ACC112 (cell line): ENCODE data around the gene PROSER2.

ENCODE experiments used
- H2AFZ ChIP-seq: fragments of 200-600 bp; sonication (generic); one replicate; pipeline ENCODE4 v1.6.0; 2017; ENCODE audit warnings: antibody characterized with exemption, low read length; ENCODE audit not compliant: unreplicated experiment
- H3K27ac ChIP-seq: fragments of 200-600 bp; sonication (generic); 2 replicates; pipeline ENCODE4 v1.5.1; 2014; ENCODE audit warnings: low read depth, mild to moderate bottlenecking, antibody characterized with exemption, low read length, moderate library complexity
- H3K27me3 ChIP-seq: fragments of 200-600 bp; sonication (generic); 2 replicates; pipeline ENCODE4 v1.6.1; 2014; ENCODE audit warnings: mild to moderate bottlenecking, antibody characterized with exemption, low read length, moderate library complexity, mixed read lengths; ENCODE audit not compliant: insufficient read depth
- H3K36me3 ChIP-seq: fragments of 200-600 bp; sonication (generic); 2 replicates; pipeline ENCODE4 v1.6.1; 2016; ENCODE audit warnings: mild to moderate bottlenecking, antibody characterized with exemption, low read length, moderate library complexity, mixed read lengths; ENCODE audit not compliant: insufficient read depth
- H3K4me1 ChIP-seq: fragments of 200-600 bp; sonication (generic); one replicate; pipeline ENCODE4 v1.6.1; 2016; ENCODE audit warnings: low read length, mixed read lengths; ENCODE audit not compliant: insufficient read depth, unreplicated experiment, control insufficient read depth
- H3K4me3 ChIP-seq: fragments of 200-600 bp; sonication (generic); 2 replicates; pipeline ENCODE4 v1.5.1; 2014; ENCODE audit warnings: mild to moderate bottlenecking, low read depth, low read length
- H3K79me2 ChIP-seq: fragments of 200-600 bp; sonication (generic); one replicate; pipeline ENCODE4 v1.6.0; 2016; ENCODE audit warnings: low read length; ENCODE audit not compliant: control insufficient read depth, unreplicated experiment, insufficient read depth

Gene PROSER2, protein sequence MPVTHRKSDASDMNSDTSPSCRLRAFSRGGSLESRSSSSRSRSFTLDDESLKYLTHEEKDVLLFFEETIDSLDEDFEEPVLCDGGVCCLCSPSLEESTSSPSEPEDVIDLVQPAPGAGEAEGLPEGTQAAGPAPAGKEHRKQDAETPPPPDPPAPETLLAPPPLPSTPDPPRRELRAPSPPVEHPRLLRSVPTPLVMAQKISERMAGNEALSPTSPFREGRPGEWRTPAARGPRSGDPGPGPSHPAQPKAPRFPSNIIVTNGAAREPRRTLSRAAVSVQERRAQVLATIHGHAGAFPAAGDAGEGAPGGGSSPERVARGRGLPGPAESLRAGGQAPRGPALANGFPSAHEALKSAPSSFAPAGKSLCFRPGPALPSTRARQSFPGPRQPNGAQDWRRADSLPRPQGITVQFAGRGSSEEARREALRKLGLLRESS

DNA sequence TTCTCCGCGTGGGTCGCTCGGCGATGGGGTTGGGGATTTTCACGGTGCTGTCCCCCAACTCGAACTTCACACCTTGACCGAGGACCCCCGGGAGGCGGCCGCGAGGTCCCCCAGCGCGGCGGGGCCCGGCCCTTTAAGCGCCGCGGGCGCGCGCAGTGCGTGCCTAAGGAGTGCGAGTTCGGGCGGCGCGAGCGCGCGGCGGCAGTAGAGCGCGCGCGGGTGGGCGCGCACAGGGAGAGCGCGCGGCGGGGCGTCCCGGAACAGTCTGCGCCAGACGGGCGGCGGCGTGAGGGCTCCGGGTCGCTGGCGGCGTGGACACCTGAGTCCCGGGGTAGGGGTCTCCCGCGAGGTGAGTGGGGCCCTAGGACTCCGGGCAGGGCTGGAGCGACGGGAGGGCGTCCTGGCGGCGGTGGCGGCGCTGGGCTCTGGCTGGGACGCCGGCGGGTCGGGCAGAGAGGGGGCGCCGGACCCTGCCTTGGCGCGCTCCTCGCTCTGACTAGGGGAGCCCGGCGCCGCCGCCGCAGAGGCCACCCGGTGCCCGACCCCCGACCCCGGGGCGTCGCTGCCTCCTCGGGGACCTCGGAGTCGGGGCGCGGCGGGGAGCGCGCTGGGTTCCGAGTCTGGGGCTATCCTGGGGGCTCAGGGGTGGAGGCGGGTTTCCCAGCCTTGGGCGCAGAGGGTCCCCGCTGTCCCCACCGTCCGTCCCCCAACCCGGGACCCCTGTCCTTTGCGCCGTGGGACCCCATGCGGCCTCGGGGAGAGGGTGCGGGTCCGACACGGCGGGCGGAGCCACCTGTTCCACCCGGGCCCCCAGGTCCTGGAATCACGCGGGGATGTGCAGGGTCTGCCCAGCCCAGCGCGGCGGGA is at the start of gene PROSER2:
TSS of gene PROSER2 (plus strand) at position 235 of the 867 bp plus-strand sequence. CDS start 28,722 bp downstream, outside the sequence.
- peak within 1 kb of the TSS; percentile 86 for H3K4me3 ChIP-seq
- no peak within 1 kb of the TSS for H3K27ac ChIP-seq
- no peaks in the 10 kb centered on the region for H3K36me3 ChIP-seq
- peak within 1 kb of the TSS; percentile 90 for H2AFZ ChIP-seq
- H3K79me2 ChIP-seq = no peaks in the 10 kb centered on the region
- H3K4me1 ChIP-seq = peaks cover 10% of the 10 kb centered on the region
- H3K27me3 ChIP-seq = peaks cover 7% of the 10 kb centered on the region

DNA sequence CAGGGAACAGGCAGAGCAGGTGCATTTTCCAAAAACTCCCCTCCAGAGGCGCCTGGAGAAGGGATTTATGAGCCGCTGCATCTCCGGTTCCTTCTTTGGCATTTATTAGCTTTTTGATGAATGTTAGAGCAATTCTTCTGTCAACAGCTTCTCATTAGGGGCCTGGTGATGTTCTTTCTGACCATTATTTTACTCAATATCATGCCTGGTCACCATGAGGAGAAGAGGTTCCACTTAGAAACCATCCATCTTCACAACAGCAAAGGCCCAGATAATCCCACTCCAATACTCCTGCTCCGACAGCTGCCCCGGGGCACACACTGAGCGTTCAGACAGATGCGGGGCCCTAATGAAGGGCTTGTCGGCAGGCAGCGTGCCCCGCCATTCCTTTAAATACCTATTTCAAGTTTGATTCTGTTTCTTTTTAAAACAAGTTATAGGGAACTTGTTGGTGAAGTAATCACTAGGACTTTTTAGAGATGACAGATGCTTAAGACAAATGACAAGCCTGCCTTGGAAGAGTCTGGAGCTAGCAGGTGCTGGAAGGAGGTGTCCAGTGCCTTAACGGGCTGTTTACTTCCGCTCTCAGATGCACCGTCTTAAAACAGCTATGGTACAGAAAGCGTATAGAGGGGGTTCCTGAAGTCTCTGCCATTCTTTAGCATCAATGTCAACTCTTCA is 49.3 kb upstream of the PROSER2 start:
- no peaks in the 10 kb centered on the region for H3K36me3 ChIP-seq
- H3K4me3 ChIP-seq = no peak overlapping the region
- no peaks in the 10 kb centered on the region for H3K79me2 ChIP-seq
- H3K27ac ChIP-seq = no peak overlapping the region
- no peak overlapping the region for H2AFZ ChIP-seq
- peaks cover 37% of the 10 kb centered on the region for H3K27me3 ChIP-seq
- no peaks in the 10 kb centered on the region for H3K4me1 ChIP-seq

DNA sequence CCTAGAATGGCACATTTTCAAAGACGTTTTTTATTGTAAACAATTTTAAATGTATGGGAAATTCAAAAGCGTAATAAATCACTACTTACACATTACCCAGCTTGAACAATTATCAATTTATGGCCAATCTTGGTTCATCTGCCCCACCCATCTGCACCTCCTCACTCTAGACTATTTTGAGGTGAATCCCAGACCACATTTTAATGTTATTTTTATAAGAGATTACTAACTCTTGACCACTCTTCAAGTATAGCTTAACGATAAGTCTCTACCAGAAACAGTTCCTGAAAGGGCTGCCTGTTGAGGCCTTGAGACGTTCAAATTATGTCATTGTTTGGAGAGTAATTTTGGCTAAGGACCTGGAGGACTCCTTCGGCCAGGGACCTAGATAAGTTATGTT is 47.7 kb upstream of the PROSER2 start:
- no peaks in the 10 kb centered on the region for H3K79me2 ChIP-seq
- peaks cover 37% of the 10 kb centered on the region for H3K27me3 ChIP-seq
- no peak overlapping the region for H2AFZ ChIP-seq

DNA sequence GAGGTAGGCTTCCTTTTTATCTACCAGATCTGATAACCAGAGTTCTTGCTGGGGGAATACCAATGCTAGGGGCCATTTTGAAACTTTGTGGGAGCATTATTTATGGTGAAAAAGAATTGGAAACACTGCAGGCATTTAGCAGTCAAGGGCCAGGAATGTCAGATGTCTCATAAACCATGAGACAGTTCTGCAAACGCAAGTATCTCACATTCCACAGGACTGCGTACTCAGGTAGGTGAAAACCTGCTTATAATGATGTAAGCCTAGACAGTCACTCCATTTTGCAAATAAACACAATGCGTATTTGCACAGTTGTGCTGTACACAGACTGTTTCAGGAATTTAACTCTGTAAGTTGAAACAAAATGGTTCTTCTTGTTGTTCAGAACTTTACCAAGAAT is 47.1 kb upstream of the PROSER2 start:
- no peak overlapping the region for H3K4me3 ChIP-seq
- no peak overlapping the region for H2AFZ ChIP-seq
- H3K79me2 ChIP-seq = no peaks in the 10 kb centered on the region
- H3K4me1 ChIP-seq = no peaks in the 10 kb centered on the region
- H3K36me3 ChIP-seq = no peaks in the 10 kb centered on the region
- no peak overlapping the region for H3K27ac ChIP-seq
- peaks cover 37% of the 10 kb centered on the region for H3K27me3 ChIP-seq

More for the DNA sequence above, 47.7 kb upstream of the PROSER2 start:
- Histone ChIP-seq H3K4me3 (no peak overlapping the region), H3K4me1 (no peaks in the 10 kb centered on the region), H3K36me3 (no peaks in the 10 kb centered on the region), H3K27ac (no peak overlapping the region)

DNA sequence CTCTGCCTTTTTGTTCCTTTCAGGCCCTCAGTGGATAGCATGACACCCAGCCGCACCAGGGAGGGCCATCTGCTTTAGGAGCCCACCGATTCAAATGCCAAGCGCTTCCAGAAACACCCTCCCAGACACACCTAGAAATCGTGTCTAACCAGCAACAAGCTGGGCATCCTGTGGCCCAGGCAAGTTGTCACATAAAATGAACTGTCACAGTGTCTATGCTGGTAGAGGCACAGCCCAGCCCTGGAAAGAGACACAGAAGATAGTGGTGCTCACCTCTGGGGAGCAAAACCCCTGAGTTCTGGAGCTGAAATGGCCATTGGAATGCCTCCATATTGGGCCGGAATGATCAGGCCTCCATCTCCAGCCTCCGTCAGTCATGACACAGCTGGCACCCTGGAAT is 42.0 kb upstream of the PROSER2 start:
- H2AFZ ChIP-seq = no peak overlapping the region
- no peak overlapping the region for H3K27ac ChIP-seq
- H3K27me3 ChIP-seq = peaks cover 9% of the 10 kb centered on the region; the same call in 1 of the 2 replicates
- no peaks in the 10 kb centered on the region for H3K36me3 ChIP-seq
- H3K4me1 ChIP-seq = no peaks in the 10 kb centered on the region
- no peaks in the 10 kb centered on the region for H3K79me2 ChIP-seq
- H3K4me3 ChIP-seq = no peak overlapping the region

DNA sequence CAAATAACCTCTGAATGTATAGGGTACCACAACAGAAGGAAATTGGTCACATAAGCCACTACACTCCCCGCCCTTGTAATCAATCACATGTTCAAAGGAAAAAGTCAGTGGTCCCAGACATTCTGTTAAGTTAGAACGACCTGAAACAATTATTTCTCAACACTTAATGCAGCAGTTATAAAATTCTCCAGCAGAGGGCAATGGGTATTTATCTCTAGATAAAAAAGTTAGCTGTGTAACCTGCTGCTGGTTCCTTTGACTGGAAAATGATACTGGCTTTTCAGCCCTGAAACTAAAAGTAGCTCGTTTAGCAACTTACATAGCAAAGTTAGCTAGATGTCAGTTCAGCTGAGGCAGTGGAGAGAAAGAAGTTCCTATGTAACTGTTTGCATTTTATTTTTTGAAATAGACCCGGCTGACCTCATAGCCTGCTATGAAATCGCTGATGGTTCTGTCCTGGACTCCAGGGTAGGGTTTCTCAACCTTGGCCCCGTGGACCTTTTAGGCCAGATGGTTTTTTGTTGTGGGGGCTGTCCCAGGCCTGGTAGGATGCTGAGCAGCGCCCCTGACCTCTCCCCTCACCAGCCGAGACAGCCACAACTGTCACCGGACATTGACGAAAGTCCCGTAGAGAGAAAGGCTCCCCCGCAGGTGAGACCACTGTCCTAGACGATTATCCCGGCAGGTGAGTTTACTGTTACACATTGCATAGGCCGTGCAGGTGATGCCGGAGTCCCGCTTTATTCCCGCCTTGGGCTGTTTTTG is 40.2 kb upstream of the PROSER2 start:
- peaks cover 9% of the 10 kb centered on the region; the same call in 1 of the 2 replicates for H3K27me3 ChIP-seq
- H3K36me3 ChIP-seq = no peaks in the 10 kb centered on the region
- no peaks in the 10 kb centered on the region for H3K79me2 ChIP-seq
- no peak overlapping the region for H3K4me3 ChIP-seq
- H3K4me1 ChIP-seq = no peaks in the 10 kb centered on the region
- no peak overlapping the region for H2AFZ ChIP-seq
- no peak overlapping the region for H3K27ac ChIP-seq

DNA sequence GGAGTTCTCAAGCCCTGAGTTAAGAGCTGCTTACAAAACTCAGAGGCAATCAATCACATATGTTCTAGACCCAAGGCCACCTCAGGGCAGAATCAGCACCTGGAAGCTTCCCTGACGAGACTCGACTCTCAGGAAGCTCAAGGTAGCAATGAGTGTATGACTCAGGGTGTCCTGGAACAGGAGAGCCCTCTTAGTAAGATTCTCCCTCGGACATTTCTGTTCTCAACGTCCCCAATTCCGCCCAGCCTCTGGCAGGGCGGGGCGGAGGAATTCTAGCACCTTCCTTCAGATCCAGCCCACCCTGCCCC is 39.6 kb upstream of the PROSER2 start:
- Histone ChIP-seq H3K36me3 (no peaks in the 10 kb centered on the region), H3K27ac (no peak overlapping the region), H3K79me2 (no peaks in the 10 kb centered on the region), H3K4me3 (no peak overlapping the region), H3K4me1 (no peaks in the 10 kb centered on the region), H3K27me3 (peaks cover 9% of the 10 kb centered on the region; the same call in 1 of the 2 replicates), H2AFZ (no peak overlapping the region)

DNA sequence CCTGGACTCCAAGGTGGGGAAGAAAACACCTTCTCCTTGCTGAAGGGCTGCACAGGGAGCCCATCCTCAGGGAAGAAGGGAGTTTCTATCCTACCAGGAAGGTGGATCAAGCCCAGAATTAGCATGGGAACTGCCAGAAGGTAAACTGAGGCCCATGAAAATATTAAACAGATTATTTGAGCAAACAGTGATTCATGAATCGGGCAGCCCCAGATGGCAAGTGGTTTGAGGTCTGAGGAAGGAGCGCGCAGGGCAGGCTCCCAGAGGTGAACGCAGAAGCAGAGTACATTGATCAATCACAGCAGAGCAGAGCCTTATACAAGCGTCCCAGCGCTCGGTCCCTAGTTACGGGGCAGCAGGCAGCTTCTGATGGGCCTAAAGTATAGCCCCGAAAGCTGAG is 35.8 kb upstream of the PROSER2 start:
- peaks cover 9% of the 10 kb centered on the region; the same call in 1 of the 2 replicates for H3K27me3 ChIP-seq

DNA sequence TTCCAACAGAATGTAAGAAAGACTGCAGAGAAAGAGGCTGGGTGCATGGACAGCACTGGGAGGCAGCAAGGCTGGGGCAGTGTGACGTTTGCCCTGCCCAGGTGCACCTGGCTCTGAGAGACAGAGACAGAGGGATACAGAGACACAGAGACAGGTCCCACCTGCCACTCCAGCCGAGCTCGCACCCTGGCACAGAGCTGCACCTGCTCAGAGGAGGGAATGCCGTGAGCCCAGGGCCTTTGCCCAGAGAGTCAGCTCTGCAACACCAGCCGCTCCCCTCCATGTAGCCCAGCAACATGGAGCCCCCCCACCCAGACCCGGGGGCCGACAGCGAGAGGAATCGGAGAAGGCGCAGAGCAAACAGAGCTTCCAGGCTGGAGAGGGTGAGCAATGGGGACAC is 35.3 kb upstream of the PROSER2 start:
- Histone ChIP-seq H3K4me3 (no peak overlapping the region), H3K27me3 (peaks cover 9% of the 10 kb centered on the region; the same call in 1 of the 2 replicates), H3K27ac (no peak overlapping the region), H3K36me3 (no peaks in the 10 kb centered on the region), H3K4me1 (no peaks in the 10 kb centered on the region), H3K79me2 (no peaks in the 10 kb centered on the region), H2AFZ (no peak overlapping the region)

More for the DNA sequence above, 35.8 kb upstream of the PROSER2 start:
- no peaks in the 10 kb centered on the region for H3K36me3 ChIP-seq
- no peak overlapping the region for H2AFZ ChIP-seq
- H3K4me1 ChIP-seq = no peaks in the 10 kb centered on the region
- no peak overlapping the region for H3K4me3 ChIP-seq
- H3K79me2 ChIP-seq = no peaks in the 10 kb centered on the region
- no peak overlapping the region for H3K27ac ChIP-seq

DNA sequence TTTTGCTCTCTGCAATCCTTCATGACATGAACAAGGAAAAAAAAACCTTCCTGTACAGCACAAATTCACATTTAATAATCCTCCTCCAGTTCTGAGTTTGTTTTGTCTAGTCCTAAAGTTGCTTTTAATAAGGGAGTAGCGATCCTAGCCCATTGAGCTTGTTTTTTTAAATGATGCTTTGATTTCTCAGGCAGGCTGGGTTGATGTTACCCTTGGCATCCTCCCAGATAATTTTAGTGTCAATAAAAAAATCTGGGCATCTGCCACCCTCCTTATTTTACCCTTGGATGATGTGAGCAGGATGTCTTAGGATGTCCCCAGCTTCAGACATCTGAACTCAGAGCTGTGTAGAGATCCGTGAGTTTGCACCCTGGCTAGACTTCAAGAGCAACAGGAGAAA is 33.9 kb upstream of the PROSER2 start:
- Histone ChIP-seq H3K27ac (no peak overlapping the region), H3K79me2 (no peaks in the 10 kb centered on the region)

More for the DNA sequence above, 33.9 kb upstream of the PROSER2 start:
- Histone ChIP-seq H3K27me3 (peaks cover 9% of the 10 kb centered on the region; the same call in 1 of the 2 replicates), H2AFZ (no peak overlapping the region), H3K36me3 (no peaks in the 10 kb centered on the region), H3K4me3 (no peak overlapping the region), H3K4me1 (peaks cover 7% of the 10 kb centered on the region)
